GM19025 (cell line): ENCODE results near the gene GGT5.
"Not testable (repeated sequence)": the region's sequence is repeated elsewhere in the genome, so short reads cannot be mapped to it uniquely, and the experiment has no call there.

Experiments
- ATAC-seq: cut with Tn5 transposase; IDR thresholded peaks from one replicate; pipeline ENCODE4 v1.9.1; 2021; ENCODE audit warnings: mild to moderate bottlenecking, low read depth, moderate library complexity; ENCODE audit not compliant: unreplicated experiment

Gene GGT5

DNA sequence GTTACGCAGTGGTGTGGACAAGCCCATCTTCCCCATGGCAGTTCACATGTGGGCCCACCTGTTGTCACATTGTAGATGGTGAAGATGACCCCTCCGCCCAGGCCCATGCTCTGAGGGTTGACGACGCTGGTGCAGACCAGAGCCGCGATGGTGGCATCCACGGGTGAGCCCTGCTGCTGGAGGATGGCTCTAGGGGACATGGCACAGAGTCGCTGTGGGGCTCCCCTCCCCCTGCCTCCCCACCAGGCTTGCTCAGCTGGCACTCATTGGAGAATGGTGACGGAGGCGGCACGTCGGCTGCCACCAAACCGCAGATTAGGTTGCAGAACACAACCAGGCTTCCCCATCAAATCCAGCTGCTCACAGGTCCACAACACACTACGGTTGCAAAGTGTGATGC, 11.1 kb downstream of the GGT5 start:
- ATAC-seq: no peak

- no peak for ATAC-seq
Observed at GRCh38 chr22:24233235-24233634, 11.6 kb downstream of the GGT5 start.

DNA sequence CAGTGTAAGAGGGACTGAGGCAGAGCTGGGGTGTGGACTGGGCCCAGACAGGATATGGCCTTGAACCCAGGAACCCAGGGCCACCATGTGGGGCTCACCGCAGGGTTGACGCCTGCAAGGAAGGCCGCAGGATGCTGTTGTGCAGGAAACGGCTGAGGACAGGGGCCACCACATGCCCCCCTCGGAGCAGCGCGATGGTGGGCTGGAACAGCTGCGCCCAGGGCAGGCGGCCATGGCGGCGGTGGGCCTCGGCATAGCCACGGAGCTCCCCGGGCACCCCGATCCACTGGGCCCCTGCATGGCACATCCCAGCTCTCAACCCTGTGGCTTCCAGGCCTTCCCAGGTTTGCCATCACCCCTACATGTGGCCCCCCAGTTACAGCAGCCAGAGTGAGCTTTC, 12.2 kb downstream of the GGT5 start:
- no peak for ATAC-seq

GRCh38 chr22:24232124-24232523, 12.8 kb downstream of the GGT5 start:
- ATAC-seq: no peak

DNA sequence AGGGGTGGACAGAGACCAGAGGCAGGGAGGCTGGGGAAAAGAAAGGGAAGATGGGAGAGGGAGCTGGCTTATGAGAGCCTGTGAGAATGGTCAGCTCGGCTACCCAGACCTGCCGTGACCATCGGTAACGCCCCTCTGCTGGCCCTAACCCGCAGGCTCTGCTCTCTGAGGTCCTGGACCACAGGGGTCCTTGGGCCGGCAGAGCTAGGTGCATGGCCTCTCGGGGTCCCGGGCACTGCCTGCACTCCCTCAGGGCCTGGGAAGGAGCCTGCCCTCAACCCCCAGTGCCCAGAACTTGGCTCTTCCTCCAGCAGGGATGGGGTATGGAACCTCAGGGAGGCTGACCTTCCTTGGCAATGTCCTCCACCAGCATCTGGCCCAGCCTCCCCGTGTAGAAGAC, 13.2 kb downstream of the GGT5 start:
- no peak for ATAC-seq

GRCh38 chr22:24230911-24231656, 13.8 kb downstream of the GGT5 start:
- ATAC-seq: no peak

DNA sequence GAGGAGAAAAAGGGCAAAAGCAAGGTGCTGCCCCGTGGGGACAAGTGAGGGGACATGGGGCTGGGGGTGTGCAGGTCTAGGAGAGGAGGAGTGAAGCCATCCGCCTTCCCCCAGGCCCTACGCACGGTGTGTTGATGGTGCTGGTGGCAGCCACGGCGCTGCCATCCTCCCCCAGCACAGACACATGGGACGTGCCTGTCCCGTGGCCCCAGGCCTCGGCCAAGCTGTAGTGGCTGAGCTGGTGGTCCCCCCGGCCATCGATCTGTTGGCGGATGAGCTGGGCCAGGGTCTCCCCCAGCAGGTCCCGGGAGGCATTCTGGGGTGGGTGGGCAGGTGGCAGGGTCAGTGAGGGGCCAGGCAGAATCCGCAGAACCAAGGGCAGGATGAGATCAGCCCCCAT, 18.9 kb downstream of the GGT5 start:
- ATAC-seq: no peak

DNA sequence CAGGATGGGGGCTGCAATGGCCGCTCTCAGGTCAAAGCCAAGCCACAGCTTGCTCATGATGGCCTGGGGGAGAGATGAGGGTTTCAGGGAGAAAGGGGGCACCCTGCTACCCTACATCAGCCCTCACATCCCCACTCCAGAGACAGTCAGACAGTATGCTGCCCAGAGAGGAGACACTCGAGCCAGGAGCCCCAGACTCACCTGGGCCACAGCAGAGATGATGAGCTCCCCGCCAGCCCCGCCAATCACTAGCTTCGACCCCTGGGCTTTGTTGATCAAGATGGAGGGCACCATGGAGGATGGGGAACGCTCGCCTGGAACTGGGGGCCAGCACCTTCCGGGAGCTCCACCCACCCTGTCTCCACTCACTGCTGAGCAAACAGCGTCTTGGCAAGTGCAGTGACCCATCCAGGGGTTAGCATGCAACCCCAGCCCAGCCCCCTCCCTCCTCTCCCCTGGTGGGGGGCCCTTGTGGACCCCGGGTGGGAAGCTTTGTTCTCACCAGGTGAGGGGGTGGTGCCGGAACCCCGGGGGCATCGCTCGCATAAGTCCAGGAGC, 19.8 kb downstream of the GGT5 start:
- ATAC-seq: no peak

DNA sequence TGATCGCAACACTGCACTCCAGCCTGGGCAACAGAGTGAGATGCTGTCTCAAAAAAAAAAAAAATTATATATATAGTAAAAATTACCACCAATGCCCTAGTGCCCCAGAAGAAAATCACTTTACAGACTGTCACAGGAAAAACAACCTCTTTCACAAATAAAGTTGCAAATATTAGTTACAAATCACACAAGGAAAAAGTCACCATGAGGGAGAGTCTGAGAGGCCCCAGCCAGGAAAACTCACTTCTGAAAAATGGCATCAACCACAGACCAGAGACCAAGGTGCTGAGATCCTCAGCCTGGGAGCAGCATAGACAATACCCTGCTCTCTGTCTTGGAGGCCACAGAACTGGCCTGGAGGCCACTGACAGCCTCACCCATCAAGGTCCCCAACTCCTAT, 20.4 kb downstream of the GGT5 start:
- no peak for ATAC-seq

- ATAC-seq: no peak
Observed at GRCh38 chr22:24219750-24220149, 25.1 kb downstream of the GGT5 start.

- ATAC-seq: no peak
Observed at GRCh38 chr22:24217384-24217783, 27.5 kb downstream of the GGT5 start.

GRCh38 chr22:24216541-24217209, 28.2 kb downstream of the GGT5 start:
- ATAC-seq: no peak

GRCh38 chr22:24214467-24215285, 30.2 kb downstream of the GGT5 start:
- ATAC-seq: no peak

GRCh38 chr22:24213111-24213510, 31.8 kb downstream of the GGT5 start:
- not testable (repeated sequence) for ATAC-seq

DNA sequence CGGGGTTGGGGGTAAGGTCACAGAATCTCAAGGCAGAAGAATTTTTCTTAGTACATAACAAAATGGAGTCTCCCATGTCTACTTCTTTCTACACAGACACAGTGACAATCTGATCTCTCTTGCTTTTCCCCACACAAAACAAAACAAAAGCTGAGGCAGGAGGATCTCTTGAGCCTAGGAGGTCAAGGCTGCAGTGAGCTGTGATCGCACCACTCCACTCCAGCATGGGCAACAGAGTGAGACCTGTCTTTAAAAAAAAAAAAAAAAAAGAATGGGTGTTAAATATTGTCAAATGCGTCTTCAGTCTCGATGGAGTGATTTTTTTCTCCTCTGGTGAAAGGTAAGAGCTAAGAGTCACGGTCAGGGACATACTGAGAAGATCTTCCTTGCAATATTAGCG, 33.2 kb downstream of the GGT5 start:
- not testable (repeated sequence) for ATAC-seq

GRCh38 chr22:24210409-24210808, 34.5 kb downstream of the GGT5 start:
- not testable (repeated sequence) for ATAC-seq

- no peak for ATAC-seq
Observed at GRCh38 chr22:24209687-24210086, 35.2 kb downstream of the GGT5 start.

- ATAC-seq: no peak
Observed at GRCh38 chr22:24209016-24209415, 35.9 kb downstream of the GGT5 start.

DNA sequence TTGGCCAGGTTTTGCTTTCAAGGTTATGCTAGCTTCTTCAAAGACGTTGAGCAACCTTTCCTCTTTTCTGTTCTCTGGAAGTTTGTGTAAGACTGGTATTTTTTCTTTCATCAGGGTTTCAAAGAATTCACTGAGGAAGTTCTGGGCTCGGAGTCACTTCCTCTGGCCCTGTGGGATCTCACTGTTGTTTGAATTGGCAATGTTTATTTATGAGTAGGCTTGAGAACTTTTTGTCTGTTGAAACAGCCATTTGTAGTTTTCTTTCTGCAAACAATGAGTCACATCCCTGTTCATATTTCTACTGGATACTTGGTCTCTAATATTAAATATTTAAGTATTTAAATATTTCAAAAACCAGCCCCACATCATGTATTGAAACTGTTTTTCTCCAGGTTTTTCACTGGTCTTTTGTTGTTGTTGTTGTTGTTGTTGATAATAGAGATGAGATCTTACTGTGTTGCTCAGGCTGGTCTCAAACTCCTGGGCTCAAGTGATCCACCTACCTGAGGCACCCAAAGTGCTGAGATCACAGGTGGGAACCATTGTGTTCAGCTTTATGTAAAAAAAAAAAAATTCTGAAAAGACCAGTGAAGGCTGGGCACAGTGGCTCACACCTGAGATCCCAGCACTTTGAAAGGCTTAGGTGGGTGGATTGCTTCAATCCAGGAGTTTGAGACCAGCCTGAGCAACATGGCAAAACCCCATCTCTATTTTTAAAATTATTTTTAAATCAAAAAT, 36.7 kb downstream of the GGT5 start:
- ATAC-seq: no peak

DNA sequence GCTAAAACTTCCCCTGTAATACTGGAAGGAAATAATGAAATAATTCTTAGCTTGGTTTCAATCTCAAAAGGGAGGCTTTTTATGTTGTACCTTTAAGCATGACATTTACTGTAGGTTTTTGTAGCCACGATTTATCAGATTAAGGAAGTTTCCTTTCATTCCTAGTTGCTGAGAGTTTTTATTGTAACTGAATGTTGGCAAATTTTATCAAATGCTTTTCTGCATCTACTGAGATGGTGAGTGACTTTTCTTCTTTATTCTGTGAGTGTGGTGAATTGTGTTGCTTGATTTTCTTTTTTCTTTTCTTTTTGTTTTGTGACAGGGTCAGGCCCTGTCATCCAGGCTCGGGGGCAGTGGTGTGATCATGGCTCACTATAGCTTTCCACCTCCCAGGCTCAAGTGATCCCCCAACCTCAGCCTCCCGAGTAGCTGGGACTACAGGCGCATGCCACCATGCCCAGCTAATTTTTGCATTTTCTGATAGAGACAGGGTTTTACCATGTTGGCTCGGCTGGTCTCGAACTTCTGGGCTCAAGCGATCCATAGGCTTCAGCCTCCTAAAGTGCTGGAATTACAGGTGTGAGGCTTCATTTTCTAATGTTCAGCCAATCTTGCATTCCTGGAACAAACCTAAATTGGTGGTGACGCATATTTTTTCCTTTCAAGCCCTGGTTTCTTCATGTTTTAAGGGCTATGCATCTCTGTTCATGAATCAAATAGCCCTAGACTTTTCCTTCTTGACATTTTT, 37.4 kb downstream of the GGT5 start:
- no peak for ATAC-seq
